22Rv1 (cell line): Measurements from ENCODE around the gene RPS23.
"Not testable (repeated sequence)": the region's sequence is repeated elsewhere in the genome, so short reads cannot be mapped to it uniquely, and the experiment has no call there.

Experiments used
- ZFX ChIP-seq: fragments of 450-650 bp; IDR thresholded peaks from 2 replicates; pipeline ENCODE4 v1.6.1; 2017; ENCODE audit warnings: antibody characterized with exemption, borderline replicate concordance
- TF ChIP-seq, protein P1 (sequence below): fragments of 450-650 bp; IDR thresholded peaks from 2 replicates; pipeline ENCODE4 v1.5.1; 2017; ENCODE audit warnings: mild to moderate bottlenecking

- TF ChIP-seq, protein P1, sequence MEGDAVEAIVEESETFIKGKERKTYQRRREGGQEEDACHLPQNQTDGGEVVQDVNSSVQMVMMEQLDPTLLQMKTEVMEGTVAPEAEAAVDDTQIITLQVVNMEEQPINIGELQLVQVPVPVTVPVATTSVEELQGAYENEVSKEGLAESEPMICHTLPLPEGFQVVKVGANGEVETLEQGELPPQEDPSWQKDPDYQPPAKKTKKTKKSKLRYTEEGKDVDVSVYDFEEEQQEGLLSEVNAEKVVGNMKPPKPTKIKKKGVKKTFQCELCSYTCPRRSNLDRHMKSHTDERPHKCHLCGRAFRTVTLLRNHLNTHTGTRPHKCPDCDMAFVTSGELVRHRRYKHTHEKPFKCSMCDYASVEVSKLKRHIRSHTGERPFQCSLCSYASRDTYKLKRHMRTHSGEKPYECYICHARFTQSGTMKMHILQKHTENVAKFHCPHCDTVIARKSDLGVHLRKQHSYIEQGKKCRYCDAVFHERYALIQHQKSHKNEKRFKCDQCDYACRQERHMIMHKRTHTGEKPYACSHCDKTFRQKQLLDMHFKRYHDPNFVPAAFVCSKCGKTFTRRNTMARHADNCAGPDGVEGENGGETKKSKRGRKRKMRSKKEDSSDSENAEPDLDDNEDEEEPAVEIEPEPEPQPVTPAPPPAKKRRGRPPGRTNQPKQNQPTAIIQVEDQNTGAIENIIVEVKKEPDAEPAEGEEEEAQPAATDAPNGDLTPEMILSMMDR = not testable (repeated sequence)
- TF ChIP-seq ZFX = not testable (repeated sequence)
Observed at GRCh38 chr5:82269363-82269762, 8.8 kb downstream of the RPS23 start.
